ENCODE results near the gene MOXD1. TPM values are rescaled to one million over a fixed set of nuclear protein-coding genes. Genes with fewer than 3 reads are reported as not detected.

Gene MOXD1
- total RNA-seq, 2 donors from 2014 or later: 4.0 to 5.5 TPM

GRCh38 chr6:132246120-132246617 is 155.1 kb downstream of the MOXD1 start:
- H3K9me3 ChIP-seq: no peaks in the 10 kb centered on the region
- no peaks in the 10 kb centered on the region for H3K36me3 ChIP-seq
- TF ChIP-seq POLR2A (IDR thresholded peaks at IDR 0.05) (no peak), CTCF (IDR thresholded peaks at IDR 0.05) (no peak), POLR2AphosphoS5 (IDR thresholded peaks at IDR 0.05) (no peak)
- no peaks in the 10 kb centered on the region for H3K27me3 ChIP-seq (replicated peaks; ENCODE audit: insufficient read depth)
- WGBS: 91% methylated on average over 2 of the region's 2 CpGs
- DNase-seq (ENCODE audit: low spot score): no peak
- no peaks in the 10 kb centered on the region for H3K4me1 ChIP-seq (replicated peaks)
- H3K27ac ChIP-seq: no peak overlapping the region
- intact Hi-C loops (cut with DNase I): no loop called here
- no peak overlapping the region for H3K4me3 ChIP-seq

Other genes with a start within 250 kb of the MOXD1 start
- 10 to 100 TPM; 17.6 to 27.1 TPM for gene STX7, start 111.6 kb upstream of the MOXD1 start, total RNA-seq
- gene TAAR9, start 136.8 kb upstream of the MOXD1 start, total RNA-seq: not detected
- not detected for gene TAAR8, start 151.2 kb upstream of the MOXD1 start, total RNA-seq
- gene TAAR6, start 168.8 kb upstream of the MOXD1 start, total RNA-seq: not detected
- not detected for gene TAAR5, start 188.3 kb upstream of the MOXD1 start, total RNA-seq
- not detected for gene TAAR2, start 222.8 kb upstream of the MOXD1 start, total RNA-seq

Measured in prostate gland (tissue), 2 donors.